GM18526 (cell line): ENCODE data around the gene IGF2BP1.

Experiments
- POLR2A ChIP-seq: IDR thresholded peaks from 3 replicates; pipeline ENCODE4 v1.6.1; 2011; ENCODE audit not compliant: insufficient read length; ENCODE audit errors: extremely low read depth

Gene IGF2BP1

GRCh38 chr17:48997103-48997826 is at the start of gene IGF2BP1:
IGF2BP1 (plus strand) TSS chr17:48997385; CDS start chr17:48997746, 361 bp downstream.
- TF ChIP-seq POLR2A = no peak

- TF ChIP-seq POLR2A = no peak
Measured at GRCh38 chr17:48951572-48951971, 45.6 kb upstream of the IGF2BP1 start.

- TF ChIP-seq POLR2A = no peak
Measured at GRCh38 chr17:48952904-48953303, 44.3 kb upstream of the IGF2BP1 start.

- no peak for TF ChIP-seq POLR2A
Measured at GRCh38 chr17:48954300-48954755, 42.9 kb upstream of the IGF2BP1 start.

- TF ChIP-seq POLR2A = no peak
Measured at GRCh38 chr17:48960834-48961515, 36.2 kb upstream of the IGF2BP1 start.

GRCh38 chr17:48961516-48962233 is 35.5 kb upstream of the IGF2BP1 start:
- TF ChIP-seq POLR2A = no peak

- no peak for TF ChIP-seq POLR2A
Measured at GRCh38 chr17:48970224-48970623, 27.0 kb upstream of the IGF2BP1 start.

- TF ChIP-seq POLR2A = no peak
Measured at GRCh38 chr17:48970865-48971687, 26.1 kb upstream of the IGF2BP1 start.

GRCh38 chr17:48972749-48973097 is 24.5 kb upstream of the IGF2BP1 start:
- no peak for TF ChIP-seq POLR2A

- no peak for TF ChIP-seq POLR2A
Measured at GRCh38 chr17:48973806-48974205, 23.4 kb upstream of the IGF2BP1 start.

- TF ChIP-seq POLR2A = no peak
Measured at GRCh38 chr17:48981927-48982539, 15.2 kb upstream of the IGF2BP1 start.

- TF ChIP-seq POLR2A = no peak
Measured at GRCh38 chr17:48985436-48986245, 11.5 kb upstream of the IGF2BP1 start.

GRCh38 chr17:48989100-48989499 is 8.1 kb upstream of the IGF2BP1 start:
- TF ChIP-seq POLR2A = no peak

- TF ChIP-seq POLR2A = no peak
Measured at GRCh38 chr17:48990882-48991357, 6.3 kb upstream of the IGF2BP1 start.
